ENCODE data around the gene NXPH2.

Gene NXPH2

DNA sequence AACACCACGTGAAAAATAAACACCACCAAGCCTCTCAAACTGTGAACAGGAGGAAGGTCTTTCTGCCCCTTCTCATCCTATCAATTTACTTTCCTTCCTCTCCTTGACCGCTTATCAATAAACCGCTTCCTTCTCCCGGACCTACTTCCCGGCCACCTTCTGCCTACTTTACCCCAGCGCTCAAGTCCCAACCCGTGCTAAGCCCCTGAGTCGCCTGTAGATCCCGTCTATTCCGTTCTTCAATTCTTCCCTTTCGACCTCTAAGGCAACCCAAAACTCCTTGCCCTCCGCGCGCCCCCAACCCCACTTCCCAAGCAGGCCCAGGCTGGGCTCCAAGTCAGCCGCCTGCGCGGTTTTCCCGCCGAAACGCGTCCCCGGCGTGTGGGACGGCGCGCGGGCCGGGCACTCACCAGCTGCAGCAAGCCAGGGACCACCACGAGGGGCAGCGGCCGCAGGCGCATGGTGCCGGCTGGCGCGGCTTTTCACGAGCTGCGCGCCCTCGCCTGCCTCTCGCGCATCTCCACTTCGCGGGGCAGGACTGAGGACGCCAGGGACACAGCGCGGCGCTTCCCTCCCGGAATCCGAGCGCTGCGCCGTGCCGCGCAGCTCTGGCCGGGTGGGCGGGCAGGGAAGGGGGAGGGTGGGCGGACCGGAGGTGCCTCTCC is at the start of gene NXPH2:
Gene NXPH2 (minus strand): TSS at position 610 of the 665 bp plus-strand sequence. CDS start 149 bp downstream, at position 461.
- no peak for DNase-seq

GRCh38 chr2:138829326-138829919 is 49.2 kb upstream of the NXPH2 start:
- DNase-seq = peak in 1 of 2 donors; percentile 15

DNA sequence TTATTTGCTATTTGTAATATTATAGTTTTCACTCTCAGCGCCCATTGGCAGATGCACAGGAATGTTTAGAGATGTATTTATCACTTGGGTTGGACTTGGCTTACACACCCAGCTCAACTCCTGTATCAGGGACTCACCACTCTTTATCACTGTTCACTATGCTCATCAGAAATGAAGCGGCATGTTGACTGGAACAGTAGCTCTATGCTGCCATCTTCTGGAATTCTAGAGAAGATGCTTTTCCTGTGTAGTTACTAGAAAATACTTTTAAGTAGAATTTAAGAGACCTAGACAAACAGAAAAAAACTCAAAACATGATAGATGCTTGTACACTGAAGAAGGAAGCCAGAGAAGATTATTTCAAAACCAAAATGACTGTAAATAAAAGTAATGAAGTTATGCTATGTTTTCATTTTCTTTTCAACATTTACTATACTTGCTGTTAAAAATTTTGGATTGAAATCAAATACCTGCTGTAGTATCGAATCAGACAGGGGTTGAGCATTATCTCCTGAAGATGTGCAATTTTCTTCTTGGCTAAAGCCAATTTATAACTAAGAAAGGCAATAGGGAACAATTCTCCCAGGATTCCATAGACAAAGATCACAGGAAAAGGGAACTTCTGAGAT is 47.4 kb upstream of the NXPH2 start:
- DNase-seq = peak in 1 of 2 donors; percentile 11

DNA sequence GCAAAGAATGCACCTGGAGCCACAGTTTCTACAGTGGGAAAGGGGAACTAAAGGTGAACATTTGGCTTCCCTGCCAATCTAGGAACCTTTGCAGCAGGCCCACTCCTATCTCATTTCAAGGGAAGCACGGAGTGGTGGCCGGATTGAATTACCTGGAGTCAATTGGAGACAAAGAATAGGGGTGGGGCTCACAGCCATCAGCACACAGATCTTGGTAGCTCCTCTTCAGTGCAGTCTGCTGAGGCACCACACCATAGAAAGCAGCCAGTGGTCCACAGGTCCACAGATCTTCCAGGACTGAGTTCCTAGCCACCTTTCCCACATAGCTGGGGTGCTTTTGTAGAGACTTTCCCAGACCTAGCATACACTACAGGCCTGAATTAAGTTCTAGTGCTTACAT is 43.5 kb upstream of the NXPH2 start:
- DNase-seq = no peak

GRCh38 chr2:138819964-138820363 is 39.8 kb upstream of the NXPH2 start:
- no peak for DNase-seq

- no peak for DNase-seq
Measured at GRCh38 chr2:138818556-138818955, 38.4 kb upstream of the NXPH2 start.

- no peak for DNase-seq
Measured at GRCh38 chr2:138814123-138814898, 34.1 kb upstream of the NXPH2 start.

- DNase-seq = no peak
Measured at GRCh38 chr2:138811431-138811830, 31.2 kb upstream of the NXPH2 start.

DNA sequence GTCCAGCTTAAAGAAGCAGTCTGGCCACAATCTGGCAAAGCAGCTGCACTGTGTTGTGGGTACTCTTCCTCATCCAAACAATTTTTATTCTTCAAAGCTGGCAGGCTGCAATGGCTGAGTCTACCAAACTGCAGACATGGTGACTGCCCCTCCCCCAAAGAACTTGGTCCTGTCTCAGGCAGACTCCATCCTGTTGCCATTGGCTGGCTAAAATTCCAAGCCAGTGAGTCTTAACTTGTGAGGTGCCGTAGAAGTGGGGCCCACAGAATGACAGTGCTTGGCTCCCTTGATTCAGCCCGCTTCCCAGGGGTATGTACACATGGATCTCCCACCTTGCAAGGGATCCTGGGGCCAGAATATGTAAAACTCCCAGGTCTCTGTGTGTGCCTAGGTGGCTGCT is 14.5 kb upstream of the NXPH2 start:
- no peak for DNase-seq

DNA sequence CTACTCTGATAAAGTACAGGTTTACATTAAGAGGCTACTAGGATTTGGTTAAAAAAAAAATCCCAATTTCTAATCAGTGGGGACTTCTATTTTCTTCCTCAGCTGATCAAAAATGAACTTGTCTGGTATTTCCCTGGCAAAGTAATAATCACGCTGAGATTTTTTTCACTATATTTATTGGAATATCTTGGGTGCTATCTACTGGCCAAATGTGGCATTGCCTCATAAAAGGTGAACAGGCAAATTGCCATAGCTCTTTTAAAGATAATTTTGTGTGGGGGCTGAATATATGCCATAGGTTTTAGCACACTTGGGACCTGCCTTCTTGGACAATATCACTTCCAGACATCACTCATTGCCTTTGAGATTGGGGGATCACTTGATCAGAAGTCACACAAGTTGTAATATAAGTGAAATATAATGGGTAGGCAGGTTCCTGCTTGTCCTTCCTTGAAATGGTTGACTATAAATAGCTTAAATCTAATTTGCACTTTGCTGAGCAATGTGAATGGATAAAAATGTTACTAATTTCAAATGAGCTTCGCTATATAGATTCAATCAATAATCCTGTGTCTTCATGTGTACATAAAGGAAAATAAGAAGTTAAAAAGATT is 7.0 kb upstream of the NXPH2 start:
- no peak for DNase-seq

DNA sequence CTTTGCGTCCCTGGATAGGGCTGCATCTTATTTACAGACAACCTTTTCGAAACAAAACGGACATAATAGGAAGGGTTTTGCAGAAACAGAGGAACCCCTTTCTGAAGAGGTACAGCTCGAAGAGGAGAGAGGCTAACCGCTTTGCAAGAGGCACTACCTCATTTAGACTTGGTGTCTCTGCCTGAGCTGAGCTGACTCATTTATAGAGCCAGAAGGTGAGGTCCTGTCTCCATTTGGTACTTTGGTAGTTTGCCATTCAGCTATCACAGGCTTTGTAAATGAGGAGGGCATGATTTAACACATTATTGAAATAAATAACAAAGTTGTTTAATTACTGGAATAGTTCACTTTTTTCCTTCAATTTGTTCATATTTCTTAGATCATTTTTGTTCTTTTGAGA is 2.2 kb upstream of the NXPH2 start:
- no peak for DNase-seq

- DNase-seq = no peak
Measured at GRCh38 chr2:138780908-138781307, 718 bp upstream of the NXPH2 start.

DNA sequence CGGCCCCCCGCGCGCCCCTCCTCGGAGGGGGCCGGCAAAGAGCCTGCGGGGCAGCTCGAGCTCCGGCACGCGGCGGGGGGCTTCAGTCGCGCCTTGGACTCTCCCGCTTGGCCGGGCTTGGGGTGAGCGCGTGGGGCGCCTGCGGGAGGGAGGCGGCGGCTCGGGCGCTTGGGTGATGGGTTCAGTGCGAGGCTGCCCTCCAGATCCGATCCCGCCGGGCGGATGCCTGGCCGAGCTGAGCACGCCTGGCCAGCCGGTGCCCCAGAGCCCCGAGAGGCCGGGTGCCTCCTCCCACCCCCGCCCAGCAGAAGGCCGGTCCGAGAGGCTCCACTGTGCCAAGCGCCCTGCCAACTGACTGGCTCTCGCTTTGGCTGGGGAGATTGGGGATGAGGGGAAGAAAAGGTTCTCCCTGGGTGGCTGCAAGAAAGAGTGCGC is 273 bp upstream of the NXPH2 start:
- DNase-seq = no peak

DNA sequence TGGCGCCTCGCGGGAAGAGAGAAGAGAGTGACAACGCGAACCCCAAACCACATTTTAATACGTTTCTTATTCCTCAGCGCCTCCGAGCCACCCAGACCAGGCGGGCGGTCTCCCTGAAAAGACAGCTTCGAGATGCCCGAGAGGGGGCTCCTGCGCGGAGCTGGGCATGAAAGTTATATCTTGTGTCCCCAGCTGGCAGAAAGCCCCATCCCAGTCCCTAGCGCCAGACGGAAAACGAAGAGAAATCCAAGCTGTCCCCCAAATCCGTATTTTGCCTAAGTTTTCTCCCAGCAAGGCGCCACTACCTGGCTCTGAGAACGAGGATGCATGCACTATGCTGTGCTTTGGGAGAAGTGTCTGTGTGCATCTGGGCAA is 797 bp downstream of the NXPH2 start:
- no peak for DNase-seq

DNA sequence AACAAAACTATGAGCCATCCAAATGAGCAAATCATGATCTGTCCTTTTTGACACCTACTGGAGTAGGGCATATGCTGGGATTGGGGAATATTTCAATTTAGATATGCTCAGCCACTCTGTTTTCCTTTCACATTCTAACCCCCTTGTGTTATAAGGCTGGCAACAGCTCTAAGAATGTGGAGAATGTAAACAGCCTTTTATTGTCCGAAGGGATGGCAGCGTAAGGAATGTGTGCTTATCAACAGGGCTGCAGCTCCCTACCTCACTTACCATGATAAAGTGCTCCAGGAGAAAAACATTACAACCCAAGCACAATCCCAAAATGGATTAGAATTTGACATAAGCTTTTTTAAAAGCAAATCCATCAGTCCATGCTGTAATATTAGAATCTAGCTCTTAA is 2.2 kb downstream of the NXPH2 start:
- no peak for DNase-seq

DNA sequence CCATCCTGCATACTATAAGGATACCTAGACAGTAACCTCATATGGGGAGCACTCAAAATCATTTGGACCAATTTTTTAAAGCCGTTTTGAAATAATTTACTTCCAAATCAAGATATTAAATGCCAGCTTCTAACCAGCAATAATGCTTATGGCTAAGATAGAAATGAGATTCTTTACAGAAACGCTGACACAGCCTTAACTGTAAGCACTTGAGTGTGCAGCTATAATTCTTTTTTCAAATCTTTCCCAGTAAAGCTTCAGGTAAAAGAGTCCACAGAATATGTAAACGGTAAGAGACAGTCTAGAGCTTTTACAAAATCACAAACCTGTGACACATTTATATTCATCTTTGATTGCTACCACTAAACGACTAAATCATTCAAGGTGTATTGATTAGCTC is 4.5 kb downstream of the NXPH2 start:
- no peak for DNase-seq

- no peak for DNase-seq
Measured at GRCh38 chr2:138771534-138771933, 8.7 kb downstream of the NXPH2 start.

GRCh38 chr2:138767101-138767500 is 13.1 kb downstream of the NXPH2 start:
- no peak for DNase-seq

GRCh38 chr2:138766464-138766863 is 13.7 kb downstream of the NXPH2 start:
- no peak for DNase-seq

DNA sequence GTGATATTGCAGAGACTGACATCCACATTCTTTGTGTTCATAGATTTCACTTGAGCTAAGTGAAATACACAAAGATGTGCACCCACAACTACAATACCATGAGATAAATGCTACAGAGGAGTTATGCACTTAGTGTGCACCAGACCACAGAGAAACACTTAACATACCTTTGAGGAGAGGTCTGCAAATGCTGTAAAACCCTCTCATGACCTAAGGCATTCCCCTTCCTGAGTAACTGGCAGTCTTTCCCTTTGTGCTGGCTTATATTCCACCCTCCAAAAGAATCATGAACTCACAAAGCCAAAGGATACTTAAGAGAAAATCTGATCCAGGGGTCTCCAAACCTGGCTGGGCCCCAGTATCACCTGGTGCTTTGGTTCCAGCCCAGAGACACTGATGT is 16.2 kb downstream of the NXPH2 start:
- no peak for DNase-seq

DNA sequence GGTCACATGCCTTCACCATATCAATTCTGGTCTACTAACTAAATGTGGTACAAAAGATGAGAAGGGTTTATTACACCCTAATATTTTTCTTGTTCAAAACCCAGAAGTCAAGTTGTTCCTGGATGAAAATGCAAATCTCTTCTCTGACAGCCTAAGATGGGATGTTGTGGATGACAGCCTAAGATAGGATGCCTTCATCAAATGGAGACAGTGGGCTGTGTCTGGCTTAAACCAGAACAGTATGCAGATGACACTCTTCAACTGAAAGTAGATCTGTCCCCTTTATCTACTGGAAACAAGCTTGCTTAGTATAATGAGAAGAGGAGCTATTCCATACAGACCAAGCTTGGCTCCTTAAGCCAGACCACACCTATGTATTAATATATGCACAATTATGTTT is 17.7 kb downstream of the NXPH2 start:
- DNase-seq = no peak

- no peak for DNase-seq
Measured at GRCh38 chr2:138760676-138761075, 19.5 kb downstream of the NXPH2 start.

- no peak for DNase-seq
Measured at GRCh38 chr2:138757384-138757783, 22.8 kb downstream of the NXPH2 start.
